Stomach (tissue), 4 donors: ENCODE measurements around the gene LY9.
"Not testable (repeated sequence)": the region's sequence is repeated elsewhere in the genome, so short reads cannot be mapped to it uniquely, and the experiment has no call there.

ENCODE experiments used
- POLR2A ChIP-seq, 4 donors: fragments of 450-650 bp; IDR thresholded peaks; one replicate each; pipeline ENCODE4 v1.6.1; 2016; ENCODE audit warnings: antibody characterized with exemption in 4 of 4, control low read depth in 2 of 4, mild to moderate bottlenecking in 1 of 4, moderate library complexity in 1 of 4
- POLR2AphosphoS5 ChIP-seq, 3 donors: sonication (generic); formaldehyde crosslinking; IDR thresholded peaks; one replicate each; pipeline ENCODE4 v1.6.1; 2016; ENCODE audit warnings: antibody characterized with exemption in 3 of 3
- TF ChIP-seq, protein P1 (sequence below), 7 experiments: fragments of 450-650 bp in 4 of 7; fragments of 200-600 bp in 3 of 7; sonication (generic) in 3 of 7; IDR thresholded peaks; one replicate each; pipeline ENCODE4 v1.5.1; 2016 to 2019; ENCODE audit warnings: antibody characterized with exemption in 7 of 7, control low read depth in 2 of 7, mild to moderate bottlenecking in 1 of 7

GRCh38 chr1:160782988-160783765 is 12.8 kb upstream of the LY9 start:
- TF ChIP-seq, protein P1, sequence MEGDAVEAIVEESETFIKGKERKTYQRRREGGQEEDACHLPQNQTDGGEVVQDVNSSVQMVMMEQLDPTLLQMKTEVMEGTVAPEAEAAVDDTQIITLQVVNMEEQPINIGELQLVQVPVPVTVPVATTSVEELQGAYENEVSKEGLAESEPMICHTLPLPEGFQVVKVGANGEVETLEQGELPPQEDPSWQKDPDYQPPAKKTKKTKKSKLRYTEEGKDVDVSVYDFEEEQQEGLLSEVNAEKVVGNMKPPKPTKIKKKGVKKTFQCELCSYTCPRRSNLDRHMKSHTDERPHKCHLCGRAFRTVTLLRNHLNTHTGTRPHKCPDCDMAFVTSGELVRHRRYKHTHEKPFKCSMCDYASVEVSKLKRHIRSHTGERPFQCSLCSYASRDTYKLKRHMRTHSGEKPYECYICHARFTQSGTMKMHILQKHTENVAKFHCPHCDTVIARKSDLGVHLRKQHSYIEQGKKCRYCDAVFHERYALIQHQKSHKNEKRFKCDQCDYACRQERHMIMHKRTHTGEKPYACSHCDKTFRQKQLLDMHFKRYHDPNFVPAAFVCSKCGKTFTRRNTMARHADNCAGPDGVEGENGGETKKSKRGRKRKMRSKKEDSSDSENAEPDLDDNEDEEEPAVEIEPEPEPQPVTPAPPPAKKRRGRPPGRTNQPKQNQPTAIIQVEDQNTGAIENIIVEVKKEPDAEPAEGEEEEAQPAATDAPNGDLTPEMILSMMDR (IDR thresholded peaks at IDR 0.05) = not testable (repeated sequence)
- not testable (repeated sequence) for TF ChIP-seq POLR2A, POLR2AphosphoS5 (IDR thresholded peaks at IDR 0.05)
